ENCODE data around the gene HHAT.
"Not testable (repeated sequence)": the region's sequence is repeated elsewhere in the genome, so short reads cannot be mapped to it uniquely, and the experiment has no call there.

HHAT gene

GRCh38 chr1:210347112-210347511, 18.4 kb downstream of the HHAT start:
- TF ChIP-seq CTCF (IDR thresholded peaks at IDR 0.05; ENCODE audit: unreplicated experiment in 3 of 3), result no peak
- Mint-ChIP-seq H3K4me1 (peaks cover 4% of the 10 kb centered on the region), H3K27me3 (ENCODE audit: low read depth) (no peaks in the 10 kb centered on the region)

DNA sequence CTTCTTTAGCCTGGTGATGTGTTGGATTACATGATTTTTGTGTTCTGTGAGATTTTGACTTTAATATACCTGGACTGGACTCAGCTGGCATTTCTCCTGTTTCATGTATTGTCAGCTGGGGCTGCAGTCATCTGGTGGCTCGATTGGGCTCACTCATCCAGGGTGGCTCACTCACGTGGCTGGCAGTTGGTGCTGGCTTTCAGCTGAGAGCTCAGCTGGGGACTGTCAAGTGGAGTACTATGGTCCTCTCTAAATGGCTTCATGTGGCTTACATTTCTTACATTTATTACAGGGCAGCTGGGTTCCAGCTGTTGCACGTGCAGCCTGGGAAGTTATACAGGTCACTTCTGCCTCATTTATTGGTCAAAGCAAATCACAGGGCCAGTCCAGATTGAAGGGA, 22.8 kb downstream of the HHAT start:
- TF ChIP-seq CTCF (IDR thresholded peaks at IDR 0.05; ENCODE audit: unreplicated experiment in 3 of 3), result no peak
- no peaks in the 10 kb centered on the region for H3K27me3 Mint-ChIP-seq (ENCODE audit: low read depth)
- no peak overlapping the region for H3K27ac Mint-ChIP-seq
- no peak overlapping the region for H3K4me3 Mint-ChIP-seq
- H3K4me1 Mint-ChIP-seq, result peaks cover 4% of the 10 kb centered on the region
- H3K36me3 Mint-ChIP-seq (ENCODE audit: low read depth), result peaks cover 26% of the 10 kb centered on the region
- H3K9me3 Mint-ChIP-seq, result peaks cover 7% of the 10 kb centered on the region

More at GRCh38 chr1:210347112-210347511, 18.4 kb downstream of the HHAT start:
- H3K4me3 Mint-ChIP-seq, result no peak overlapping the region
- no peak overlapping the region for H3K27ac Mint-ChIP-seq
- peaks cover 7% of the 10 kb centered on the region for H3K9me3 Mint-ChIP-seq
- H3K36me3 Mint-ChIP-seq (ENCODE audit: low read depth), result peaks cover 26% of the 10 kb centered on the region

- TF ChIP-seq CTCF (IDR thresholded peaks at IDR 0.05; ENCODE audit: unreplicated experiment in 3 of 3), result no peak
- Mint-ChIP-seq H3K27me3 (ENCODE audit: low read depth) (no peaks in the 10 kb centered on the region), H3K4me3 (no peak overlapping the region), H3K9me3 (peaks cover 7% of the 10 kb centered on the region), H3K36me3 (ENCODE audit: low read depth) (peaks cover 26% of the 10 kb centered on the region), H3K4me1 (no peaks in the 10 kb centered on the region), H3K27ac (no peak overlapping the region)
Measured at GRCh38 chr1:210352575-210352974, 23.9 kb downstream of the HHAT start.

DNA sequence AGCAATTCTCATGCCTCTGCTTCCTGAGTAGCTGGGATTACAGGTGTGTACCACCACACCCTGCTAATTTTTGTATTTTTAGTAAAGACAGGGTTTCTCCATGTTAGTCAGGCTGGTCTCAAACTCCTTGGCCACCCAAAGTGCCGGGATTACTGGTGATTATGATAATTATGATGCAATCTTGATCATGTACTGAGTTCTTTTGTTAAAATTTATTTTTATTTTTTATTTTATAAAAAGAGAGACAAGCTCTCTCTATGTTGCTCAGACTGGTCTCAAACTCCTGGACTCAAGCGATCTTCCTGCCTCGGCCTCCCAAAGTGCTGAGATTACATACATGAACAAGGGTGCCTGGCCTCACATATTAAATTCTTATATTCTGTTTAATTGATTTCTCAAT, 25.6 kb downstream of the HHAT start:
- H3K9me3 Mint-ChIP-seq; H3K27ac Mint-ChIP-seq; H3K27me3 Mint-ChIP-seq (ENCODE audit: low read depth); H3K4me3 Mint-ChIP-seq; H3K4me1 Mint-ChIP-seq: not testable (repeated sequence)
- peaks cover 15% of the 10 kb centered on the region for H3K36me3 Mint-ChIP-seq (ENCODE audit: low read depth)

DNA sequence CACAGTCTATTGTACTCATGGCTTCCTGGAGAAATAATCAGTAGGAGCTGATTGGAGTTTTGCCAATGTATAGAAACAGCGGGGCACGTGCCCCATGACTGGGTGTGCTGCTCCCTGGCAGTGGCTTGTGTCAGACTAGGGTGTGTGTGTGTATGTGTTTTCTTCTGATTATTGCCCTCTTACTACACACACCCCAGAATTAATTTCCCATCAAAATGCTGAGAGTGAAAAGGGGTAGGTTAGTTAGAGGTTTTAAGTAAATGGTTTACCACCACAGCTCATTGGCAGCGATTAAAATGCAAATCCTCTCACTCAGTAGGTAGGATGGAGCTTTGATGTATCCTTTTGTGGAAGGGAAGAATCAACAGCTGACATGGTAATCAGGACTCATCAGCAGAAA, 29.9 kb downstream of the HHAT start:
- Mint-ChIP-seq H3K9me3 (no peaks in the 10 kb centered on the region), H3K4me1 (peaks cover 6% of the 10 kb centered on the region), H3K36me3 (ENCODE audit: low read depth) (no peaks in the 10 kb centered on the region), H3K27me3 (ENCODE audit: low read depth) (peaks cover 4% of the 10 kb centered on the region), H3K4me3 (no peak overlapping the region), H3K27ac (peak overlapping the region in 1 of 3 experiments; percentile 77)
- no peak for TF ChIP-seq CTCF (IDR thresholded peaks at IDR 0.05; ENCODE audit: unreplicated experiment in 3 of 3)

- peak overlapping the region in 2 of 3 experiments; percentile 10 to 77 for H3K27ac Mint-ChIP-seq
- H3K36me3 Mint-ChIP-seq (ENCODE audit: low read depth), result no peaks in the 10 kb centered on the region
- peaks cover 4% of the 10 kb centered on the region for H3K27me3 Mint-ChIP-seq (ENCODE audit: low read depth)
- no peak for TF ChIP-seq CTCF (IDR thresholded peaks at IDR 0.05; ENCODE audit: unreplicated experiment in 3 of 3)
- H3K4me3 Mint-ChIP-seq, result no peak overlapping the region
- peaks cover 6% of the 10 kb centered on the region for H3K4me1 Mint-ChIP-seq
- no peaks in the 10 kb centered on the region for H3K9me3 Mint-ChIP-seq
Measured at GRCh38 chr1:210359255-210359654, 30.6 kb downstream of the HHAT start.
